ENCODE results near the gene SPRED2.

DNA sequence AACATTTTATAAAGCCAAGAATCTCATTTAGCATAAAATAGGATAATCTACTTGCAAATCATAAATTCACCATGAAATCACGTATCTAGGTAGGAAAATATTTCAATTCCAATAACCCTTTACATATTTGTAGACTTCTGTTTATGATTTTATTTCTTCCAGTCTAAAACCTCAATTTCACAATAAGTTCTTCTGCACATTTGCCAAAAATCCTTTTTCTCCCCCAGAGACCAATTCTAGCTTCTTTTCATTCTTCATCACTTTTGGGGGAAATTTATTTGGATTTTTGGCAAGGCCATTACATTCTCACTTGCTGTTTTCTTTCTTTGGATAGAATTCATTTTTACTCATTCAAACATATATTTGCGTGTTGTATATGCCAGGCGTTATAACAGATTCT lies 86.8 kb downstream of the SPRED2 start:
- no peak for TF ChIP-seq EZH2 (IDR thresholded peaks at IDR 0.05; ENCODE audit: borderline replicate concordance, low read depth, low read length, severe bottlenecking)
- TF ChIP-seq, protein P1, sequence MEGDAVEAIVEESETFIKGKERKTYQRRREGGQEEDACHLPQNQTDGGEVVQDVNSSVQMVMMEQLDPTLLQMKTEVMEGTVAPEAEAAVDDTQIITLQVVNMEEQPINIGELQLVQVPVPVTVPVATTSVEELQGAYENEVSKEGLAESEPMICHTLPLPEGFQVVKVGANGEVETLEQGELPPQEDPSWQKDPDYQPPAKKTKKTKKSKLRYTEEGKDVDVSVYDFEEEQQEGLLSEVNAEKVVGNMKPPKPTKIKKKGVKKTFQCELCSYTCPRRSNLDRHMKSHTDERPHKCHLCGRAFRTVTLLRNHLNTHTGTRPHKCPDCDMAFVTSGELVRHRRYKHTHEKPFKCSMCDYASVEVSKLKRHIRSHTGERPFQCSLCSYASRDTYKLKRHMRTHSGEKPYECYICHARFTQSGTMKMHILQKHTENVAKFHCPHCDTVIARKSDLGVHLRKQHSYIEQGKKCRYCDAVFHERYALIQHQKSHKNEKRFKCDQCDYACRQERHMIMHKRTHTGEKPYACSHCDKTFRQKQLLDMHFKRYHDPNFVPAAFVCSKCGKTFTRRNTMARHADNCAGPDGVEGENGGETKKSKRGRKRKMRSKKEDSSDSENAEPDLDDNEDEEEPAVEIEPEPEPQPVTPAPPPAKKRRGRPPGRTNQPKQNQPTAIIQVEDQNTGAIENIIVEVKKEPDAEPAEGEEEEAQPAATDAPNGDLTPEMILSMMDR (IDR thresholded peaks at IDR 0.05; ENCODE audit: borderline replicate concordance, extremely low read depth, low read length, poor library complexity, severe bottlenecking): no peak

Data from DND-41 (cell line).